GM21723 (cell line): Measurements from ENCODE around the gene SCYL2.
A peak's percentile ranks its signal among the peaks of the same experiment; 100 is the strongest.
"Not testable (repeated sequence)": the region's sequence is repeated elsewhere in the genome, so short reads cannot be mapped to it uniquely, and the experiment has no call there.

Experiments used
- ATAC-seq: cut with Tn5 transposase; IDR thresholded peaks from one replicate; pipeline ENCODE4 v1.9.1; 2021; ENCODE audit warnings: mild to moderate bottlenecking, moderate library complexity; ENCODE audit not compliant: unreplicated experiment

SCYL2 gene

DNA sequence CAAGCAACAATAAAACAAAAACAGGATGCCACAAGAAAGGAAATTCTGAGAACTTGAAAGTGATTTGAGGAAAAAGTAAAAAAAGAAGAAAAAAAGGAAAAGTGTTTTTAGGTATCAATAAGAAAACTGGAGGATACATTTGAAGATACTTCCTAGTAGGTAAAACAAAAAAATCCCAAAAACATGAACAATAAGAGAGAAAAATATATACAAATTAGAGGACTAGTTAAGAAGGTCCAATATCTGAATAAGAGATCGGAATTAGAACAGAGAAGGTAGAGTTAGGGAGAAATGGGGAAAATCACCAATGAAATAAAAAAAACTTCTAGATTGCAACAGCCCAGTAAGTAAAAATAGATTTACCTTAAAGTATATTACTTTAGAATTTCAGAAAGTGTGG lies 8.8 kb upstream of the SCYL2 start:
- ATAC-seq, result no peak

DNA sequence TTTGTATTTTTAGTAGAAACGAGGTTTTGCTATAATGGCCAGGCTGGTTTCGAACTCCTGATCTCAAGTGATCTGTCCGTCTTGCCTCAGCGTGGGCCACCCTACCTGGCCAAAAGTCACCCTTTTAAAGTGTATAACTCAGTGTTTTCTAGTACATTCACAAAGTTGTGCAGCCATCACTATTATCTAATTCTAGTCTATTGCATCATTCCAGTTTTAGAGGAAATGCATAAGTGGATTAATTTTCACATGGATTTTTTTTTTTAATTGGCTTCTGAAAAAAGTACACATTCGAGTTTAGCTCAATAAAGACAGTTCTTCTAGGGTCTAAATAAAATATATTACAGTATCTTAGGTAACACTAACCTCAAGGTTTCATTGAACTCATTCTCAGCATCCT lies 3.8 kb upstream of the SCYL2 start:
- no peak for ATAC-seq

DNA sequence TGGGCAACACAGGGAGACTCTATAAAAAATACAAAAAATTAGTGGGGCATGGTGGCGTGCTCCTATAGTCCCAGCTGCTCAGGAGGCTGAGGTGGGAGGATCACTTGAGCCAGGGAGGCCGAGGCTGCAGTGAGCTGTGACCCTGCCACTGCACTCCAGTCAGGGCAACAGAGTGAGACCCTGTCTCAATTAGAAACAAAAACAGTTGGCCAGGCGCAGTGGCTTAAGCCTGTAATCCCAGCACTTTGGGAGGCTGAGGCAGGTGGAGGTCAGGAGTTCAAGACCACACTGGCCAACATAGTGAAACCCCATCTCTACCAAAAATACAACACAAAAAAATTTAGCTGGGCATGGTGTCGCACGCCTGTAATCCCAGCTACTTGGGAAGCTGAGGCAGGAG lies 1.9 kb upstream of the SCYL2 start:
- not testable (repeated sequence) for ATAC-seq

GRCh38 chr12:100265732-100266584 lies 1.0 kb upstream of the SCYL2 start:
- ATAC-seq, result peak; percentile 8

GRCh38 chr12:100266585-100266834 lies 467 bp upstream of the SCYL2 start:
- peak; percentile 89 for ATAC-seq

DNA sequence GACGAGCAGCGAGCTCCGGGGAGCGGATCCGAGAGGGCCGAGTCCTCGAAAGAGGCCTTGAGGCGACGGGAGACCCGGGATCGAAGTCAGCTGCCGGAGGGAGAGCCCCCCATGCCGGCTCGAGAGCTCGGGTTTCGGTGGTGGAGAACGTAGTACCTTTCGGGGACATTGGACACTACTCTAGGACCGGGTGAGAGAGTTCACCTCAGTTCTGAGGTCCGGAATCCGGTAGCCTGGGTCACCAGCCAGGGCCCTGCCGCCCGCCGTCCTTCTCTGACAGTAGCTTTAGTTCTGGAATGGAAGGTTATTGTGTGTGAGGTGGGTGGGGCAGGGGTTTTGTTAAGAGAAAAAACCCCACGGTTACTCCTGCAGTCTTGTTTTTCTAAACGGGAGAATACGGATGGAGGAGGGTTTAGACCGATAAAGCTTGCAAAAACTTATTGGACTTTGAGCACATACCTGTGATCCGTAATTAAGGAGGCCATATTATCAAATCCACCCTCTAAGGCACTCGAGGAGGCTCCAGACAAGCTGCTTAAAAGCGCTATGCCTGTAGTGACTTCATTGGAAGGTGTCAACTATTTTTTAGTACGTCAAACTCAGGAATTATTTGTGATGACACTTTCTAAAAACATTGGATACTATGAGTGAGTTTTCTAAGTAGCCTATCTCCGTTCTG lies 765 bp downstream of the SCYL2 start:
- ATAC-seq, result no peak

GRCh38 chr12:100268835-100269564 lies 2.0 kb downstream of the SCYL2 start:
- ATAC-seq, result no peak

GRCh38 chr12:100273782-100274181 lies 6.8 kb downstream of the SCYL2 start:
- no peak for ATAC-seq

- no peak for ATAC-seq
Measured at GRCh38 chr12:100274291-100274690, 7.3 kb downstream of the SCYL2 start.

DNA sequence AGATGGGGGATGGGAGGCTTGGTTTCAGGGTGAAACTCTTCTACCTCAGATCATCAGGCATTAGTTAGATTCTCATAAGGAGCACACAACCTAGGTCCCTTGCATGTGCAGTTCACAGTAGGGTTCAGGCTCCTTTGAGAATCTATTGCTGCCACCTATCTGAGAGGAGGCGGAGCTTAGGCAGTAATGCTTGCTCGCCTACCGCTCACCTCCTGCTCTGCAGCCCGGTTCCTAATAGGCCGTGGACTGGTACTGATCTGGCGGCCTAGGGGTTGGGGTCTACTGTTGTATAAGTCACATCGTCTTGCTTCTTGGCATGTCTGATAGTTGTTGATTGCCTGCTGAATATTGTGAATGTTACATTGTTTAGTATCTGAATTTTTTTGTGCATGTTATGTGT lies 12.2 kb downstream of the SCYL2 start:
- no peak for ATAC-seq

- no peak for ATAC-seq
Measured at GRCh38 chr12:100279607-100280244, 12.7 kb downstream of the SCYL2 start.

DNA sequence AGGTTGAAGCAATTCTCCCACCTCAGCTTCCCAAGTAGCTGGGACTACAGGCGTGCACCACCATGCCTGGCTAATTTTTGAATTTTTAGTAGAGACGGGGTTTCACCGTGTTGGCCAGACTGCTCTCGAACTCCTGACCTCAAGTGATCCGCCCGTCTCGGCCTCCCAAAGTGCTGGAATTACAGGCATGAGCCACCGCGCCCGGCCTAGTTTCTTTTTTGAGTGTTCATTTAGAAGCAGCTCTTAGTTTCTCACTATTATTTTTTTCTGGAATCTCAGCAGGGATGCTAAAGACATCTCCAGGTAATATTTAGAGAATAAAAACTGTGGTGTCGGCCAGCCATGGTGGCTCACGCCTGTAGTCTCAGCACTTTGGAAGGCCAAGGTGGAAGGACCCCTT lies 17.6 kb downstream of the SCYL2 start:
- ATAC-seq, result not testable (repeated sequence)

DNA sequence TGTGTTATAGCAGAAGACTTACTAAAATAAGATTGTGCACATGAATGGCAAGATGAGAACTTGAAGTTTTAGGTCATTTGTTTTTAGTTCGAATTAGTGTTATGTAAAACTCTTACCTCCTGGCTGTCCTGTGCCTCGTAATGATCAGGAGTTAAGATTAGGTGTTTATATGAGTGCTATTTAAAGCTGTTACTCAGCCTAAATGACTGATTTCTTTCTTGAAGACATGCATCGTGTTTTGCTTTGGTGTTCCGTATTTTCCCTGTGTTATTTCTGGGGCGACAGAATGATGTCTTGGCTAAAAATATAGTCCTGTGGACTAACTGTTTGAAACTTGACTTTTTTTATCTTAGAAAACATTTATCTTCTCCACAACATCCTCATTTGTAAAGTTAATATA lies 22.1 kb downstream of the SCYL2 start:
- ATAC-seq, result no peak

DNA sequence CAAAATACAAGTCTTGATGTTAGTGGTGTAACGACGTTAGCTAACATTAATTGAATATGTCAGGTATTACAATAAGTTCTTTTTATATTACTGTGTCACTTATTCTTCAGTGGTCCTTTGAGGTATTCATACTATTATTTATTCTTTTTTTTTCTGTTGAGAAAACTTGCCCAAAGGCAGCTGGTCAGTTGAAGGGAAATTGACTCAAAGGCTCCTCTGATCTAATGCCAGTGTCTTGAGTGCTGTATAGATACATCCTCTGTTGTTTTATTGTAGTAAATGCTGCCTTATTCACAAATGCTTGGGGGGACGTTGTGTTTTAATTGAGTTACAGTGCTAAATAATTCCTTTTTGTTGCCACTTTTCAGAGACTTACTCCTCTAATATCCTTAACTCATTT lies 23.0 kb downstream of the SCYL2 start:
- no peak for ATAC-seq

GRCh38 chr12:100293017-100293416 lies 26.0 kb downstream of the SCYL2 start:
- ATAC-seq, result no peak

- ATAC-seq, result not testable (repeated sequence)
Measured at GRCh38 chr12:100294366-100294765, 27.4 kb downstream of the SCYL2 start.

- no peak for ATAC-seq
Measured at GRCh38 chr12:100295764-100296555, 29.0 kb downstream of the SCYL2 start.

GRCh38 chr12:100302081-100302480 lies 35.1 kb downstream of the SCYL2 start:
- ATAC-seq, result no peak

GRCh38 chr12:100303831-100304230 lies 36.9 kb downstream of the SCYL2 start:
- no peak for ATAC-seq

- not testable (repeated sequence) for ATAC-seq
Measured at GRCh38 chr12:100304334-100304733, 37.4 kb downstream of the SCYL2 start.

DNA sequence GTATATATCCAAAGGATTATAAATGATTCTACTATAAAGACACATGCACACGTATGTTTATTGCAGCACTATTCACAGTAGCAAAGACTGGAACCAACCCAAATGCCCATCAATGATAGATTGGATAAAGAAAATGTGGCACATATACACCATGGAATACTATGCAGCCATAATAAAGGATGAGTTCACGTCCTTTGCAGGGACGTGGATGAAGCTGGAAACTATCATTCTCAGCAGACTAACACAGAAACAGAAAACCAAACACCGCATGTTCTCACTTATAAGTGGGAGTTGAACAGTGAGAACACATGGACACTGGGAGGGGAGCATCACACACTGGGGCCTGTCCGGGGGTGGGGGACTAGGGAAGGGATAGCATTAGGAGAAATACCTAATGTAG lies 41.2 kb downstream of the SCYL2 start:
- not testable (repeated sequence) for ATAC-seq
